ENCODE measurements around the gene GLIPR1L2.
"Not testable (repeated sequence)": the region's sequence is repeated elsewhere in the genome, so short reads cannot be mapped to it uniquely, and the experiment has no call there.

Gene GLIPR1L2

DNA sequence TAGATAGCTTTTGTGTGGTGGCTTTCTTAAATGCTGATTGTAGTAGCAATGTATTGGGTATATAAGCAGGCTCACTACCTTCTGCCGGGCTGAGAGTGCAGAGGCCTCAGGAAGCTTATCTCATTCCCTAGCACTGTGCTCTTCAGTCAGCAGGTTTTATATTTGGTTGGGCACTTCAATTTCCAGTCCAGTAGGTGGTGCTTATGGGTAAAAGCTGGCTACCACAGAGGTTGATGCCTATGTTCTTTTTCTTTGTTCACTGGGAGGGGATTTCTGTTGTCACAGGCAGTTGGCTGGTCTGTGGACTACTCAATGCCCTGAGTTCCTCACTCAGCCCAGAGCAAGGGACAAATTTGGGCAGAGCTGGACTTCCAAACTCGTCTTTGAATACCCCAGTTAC, 46.7 kb downstream of the GLIPR1L2 start:
- no peak for DNase-seq (ENCODE audit: low read depth)

DNA sequence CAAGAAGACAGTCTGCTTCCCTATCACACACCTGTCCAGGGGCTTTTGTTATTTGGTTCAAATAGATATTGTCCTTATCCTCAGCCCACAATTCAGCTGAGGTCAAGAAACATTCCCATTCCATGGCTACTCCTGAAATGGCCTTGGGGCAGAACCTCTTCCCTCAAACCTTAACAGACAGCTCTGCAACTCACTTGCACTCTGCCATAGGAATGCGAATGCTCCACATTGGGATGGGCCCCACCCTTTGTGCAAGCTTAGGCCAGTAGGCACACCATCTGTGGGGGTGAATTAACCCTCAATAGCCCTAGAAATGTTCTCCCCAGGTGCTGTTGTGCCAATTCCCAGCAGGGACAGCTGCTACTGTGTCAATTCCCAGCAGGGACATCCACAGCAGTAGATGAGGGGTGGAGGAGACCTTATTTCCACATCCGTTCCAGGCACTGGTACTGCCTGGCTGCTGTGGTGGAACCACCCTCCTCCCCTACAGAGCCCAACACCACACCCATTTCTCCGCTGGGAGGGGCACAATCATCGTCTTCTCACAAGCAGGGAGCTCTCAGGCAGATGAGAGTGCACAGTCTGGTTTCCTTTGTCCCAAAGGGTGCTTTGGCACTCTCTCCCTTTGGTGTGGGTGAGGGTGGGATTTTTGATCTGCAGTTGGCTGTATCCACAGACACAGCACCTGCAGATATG, 47.3 kb downstream of the GLIPR1L2 start:
- no peak for DNase-seq (ENCODE audit: low read depth)

DNA sequence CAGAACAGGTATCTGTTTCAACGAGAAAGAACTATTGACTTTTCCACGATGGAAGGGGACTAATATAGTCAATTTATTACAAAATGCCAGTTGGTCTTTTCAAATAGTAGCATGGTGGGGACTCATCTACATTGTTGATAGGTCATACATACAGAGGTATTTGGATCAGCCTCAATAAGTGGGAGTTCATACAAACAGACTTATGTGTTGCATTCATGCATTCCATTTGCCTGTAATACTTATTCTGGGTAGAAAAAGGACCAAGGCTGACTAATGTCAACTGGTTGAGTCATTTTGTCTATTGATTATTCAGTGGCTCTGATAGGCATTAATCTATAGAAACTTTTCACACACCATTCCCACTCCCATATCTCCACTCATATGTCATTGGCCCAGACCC, 48.2 kb downstream of the GLIPR1L2 start:
- no peak for DNase-seq (ENCODE audit: low read depth)

DNA sequence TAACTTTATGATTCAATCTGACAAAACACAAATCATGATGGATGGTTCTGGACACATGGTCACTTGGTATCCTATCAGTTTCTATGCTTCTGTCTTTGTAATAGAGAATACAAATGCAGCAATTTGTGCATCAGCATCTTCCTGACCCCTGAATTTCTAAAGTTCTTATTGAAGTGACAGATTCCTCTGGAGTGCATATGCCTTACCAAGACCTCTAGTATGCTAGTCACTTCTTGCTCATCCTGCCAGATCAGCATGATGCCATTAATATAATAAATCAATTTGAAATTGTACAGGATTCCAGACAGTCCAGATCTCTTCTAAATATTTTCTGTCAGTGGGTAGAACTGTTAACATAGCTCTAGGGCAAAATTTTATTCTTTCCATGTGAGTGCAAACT, 49.0 kb downstream of the GLIPR1L2 start:
- DNase-seq (ENCODE audit: low read depth), result no peak

DNA sequence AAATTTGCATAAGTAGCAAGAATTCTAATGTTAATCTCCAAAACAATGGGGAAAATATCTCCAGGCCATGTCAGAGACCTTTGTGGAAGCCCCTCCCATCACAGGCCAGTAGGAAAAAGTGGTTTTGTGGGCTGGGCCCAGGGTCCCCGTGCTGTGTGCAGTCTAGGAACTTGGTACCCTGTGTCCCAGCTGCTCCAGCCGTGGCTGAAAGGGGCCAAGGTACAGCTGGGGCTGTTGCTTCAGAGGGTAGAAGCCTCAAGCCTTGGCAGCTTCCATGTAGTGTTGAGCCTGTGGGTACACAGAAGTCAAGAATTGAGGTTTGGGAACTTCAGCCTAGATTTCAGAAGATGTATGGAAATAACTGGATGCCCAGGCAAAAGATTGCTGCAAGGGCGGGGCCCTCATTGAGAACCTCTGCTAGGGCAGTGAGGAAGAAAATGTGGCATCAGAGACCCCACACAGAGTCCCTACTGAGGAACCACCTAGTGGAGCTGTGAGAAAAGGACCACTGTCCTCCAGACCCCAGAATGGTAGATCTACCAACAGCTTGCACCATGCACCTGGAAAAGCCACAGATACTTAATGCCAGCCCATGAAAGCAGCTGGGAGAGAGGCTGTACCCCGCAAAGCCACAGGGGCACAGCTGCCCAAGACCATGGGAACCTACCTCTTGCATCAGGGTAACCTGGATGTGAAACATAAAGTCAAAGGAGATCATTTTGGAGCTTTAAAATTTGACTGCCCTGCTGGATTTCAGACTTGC, 51.0 kb downstream of the GLIPR1L2 start:
- DNase-seq (ENCODE audit: low read depth), result not testable (repeated sequence)

DNA sequence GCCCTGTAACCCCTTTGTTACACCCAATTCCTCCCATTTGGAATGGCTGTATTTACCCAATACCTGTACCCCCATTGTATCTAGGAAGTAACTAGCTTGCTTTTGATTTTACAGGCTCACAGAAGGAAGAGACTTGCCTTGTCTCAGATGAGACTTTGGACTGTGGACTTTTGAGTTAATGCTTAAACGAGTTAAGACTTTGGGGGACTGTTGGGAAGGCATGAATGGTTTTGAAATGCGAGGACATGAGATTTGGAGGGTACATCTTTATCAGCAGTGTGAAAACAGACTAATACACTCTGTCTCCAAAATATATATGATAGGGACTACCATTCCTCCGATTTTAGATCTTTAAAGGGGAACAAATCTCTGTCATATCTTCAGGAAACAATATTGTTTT, 51.6 kb downstream of the GLIPR1L2 start:
- DNase-seq (ENCODE audit: low read depth), result not testable (repeated sequence)

DNA sequence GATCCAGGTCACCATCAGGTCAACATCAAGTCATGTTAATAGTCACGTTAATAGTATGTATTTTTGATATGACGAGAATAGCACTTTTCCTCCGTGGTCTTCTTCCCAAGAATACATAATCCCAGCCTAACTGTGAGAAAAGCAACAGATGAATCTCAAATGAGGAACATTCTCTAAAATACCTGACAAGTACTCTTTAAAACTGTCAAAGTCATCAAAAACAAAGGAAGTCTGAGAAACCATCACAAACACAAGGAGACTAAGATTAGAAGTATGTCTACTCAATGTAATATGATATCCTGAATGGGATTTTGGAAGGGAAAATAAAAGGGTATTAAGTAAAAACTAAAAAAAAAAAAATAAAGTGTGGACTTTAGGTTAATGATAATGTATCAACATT, 52.8 kb downstream of the GLIPR1L2 start:
- no peak for DNase-seq (ENCODE audit: low read depth)

DNA sequence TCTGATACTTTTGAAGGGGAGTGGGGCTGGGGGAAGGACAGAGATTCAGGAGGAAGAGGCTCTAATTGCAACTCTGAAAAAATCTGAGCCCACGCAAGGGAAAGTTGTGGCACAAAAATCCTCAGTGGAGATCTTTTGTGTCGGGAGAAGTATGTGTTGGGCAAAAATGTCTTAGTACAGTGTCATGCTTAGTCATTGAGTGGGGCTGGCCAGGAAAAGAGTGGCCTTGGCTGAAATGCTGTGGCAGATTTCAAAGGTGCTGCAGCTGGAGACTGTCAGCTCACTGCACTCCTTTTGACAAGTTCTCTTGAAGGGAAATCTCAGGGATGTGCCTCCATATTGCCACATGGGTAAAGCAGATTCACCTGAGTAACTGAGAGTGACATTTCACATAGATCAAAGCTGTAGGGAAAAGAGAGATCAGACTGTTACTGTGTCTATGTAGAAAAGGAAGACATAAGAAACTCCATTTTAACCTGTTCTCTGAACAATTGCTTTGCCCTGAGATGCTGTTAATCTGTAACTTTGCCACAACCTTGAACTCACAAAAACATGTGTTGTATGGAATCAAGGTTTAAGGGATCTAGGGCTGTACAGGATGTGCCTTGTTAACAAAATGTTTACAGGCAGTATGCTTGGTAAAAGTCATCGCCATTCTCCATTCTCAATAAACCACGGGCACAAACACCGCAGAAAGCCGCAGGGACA, 53.7 kb downstream of the GLIPR1L2 start:
- DNase-seq (ENCODE audit: low read depth), result no peak

DNA sequence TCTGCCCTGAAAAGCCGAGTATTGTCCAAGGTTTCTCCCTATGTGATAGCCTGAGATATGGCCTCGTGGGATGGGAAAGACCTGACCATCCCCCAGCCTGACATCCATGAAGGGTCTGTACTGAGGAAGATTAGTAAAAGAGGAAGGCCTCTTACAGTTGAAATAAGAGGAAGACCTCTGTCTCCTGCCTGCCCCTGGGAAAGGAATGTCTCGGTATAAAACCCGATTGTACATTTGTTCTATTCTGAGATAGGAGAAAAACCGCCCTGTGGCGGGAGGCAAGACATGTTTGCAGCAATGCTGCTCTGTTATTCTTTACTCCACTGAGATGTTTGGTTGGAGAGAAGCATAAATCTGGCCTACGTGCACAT, 54.2 kb downstream of the GLIPR1L2 start:
- DNase-seq (ENCODE audit: low read depth), result not testable (repeated sequence)

DNA sequence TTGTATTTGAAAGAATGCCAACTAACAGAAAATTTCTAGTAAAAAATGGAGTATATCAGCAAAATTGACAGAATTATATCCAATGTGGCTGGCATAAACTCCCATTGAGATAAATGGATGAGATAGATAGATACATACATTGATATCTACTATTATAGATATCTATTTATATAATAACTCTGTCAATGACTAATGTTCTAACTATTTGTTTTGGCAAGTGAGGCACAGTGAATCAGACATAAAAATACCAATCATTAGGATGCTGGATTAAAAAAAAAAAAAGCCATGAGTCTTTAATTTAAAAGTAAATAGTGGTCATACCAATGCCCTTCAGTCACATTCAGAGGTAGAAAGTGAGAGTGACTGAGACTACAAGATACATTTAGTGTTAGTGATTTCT, 56.0 kb downstream of the GLIPR1L2 start:
- no peak for DNase-seq (ENCODE audit: low read depth)

DNA sequence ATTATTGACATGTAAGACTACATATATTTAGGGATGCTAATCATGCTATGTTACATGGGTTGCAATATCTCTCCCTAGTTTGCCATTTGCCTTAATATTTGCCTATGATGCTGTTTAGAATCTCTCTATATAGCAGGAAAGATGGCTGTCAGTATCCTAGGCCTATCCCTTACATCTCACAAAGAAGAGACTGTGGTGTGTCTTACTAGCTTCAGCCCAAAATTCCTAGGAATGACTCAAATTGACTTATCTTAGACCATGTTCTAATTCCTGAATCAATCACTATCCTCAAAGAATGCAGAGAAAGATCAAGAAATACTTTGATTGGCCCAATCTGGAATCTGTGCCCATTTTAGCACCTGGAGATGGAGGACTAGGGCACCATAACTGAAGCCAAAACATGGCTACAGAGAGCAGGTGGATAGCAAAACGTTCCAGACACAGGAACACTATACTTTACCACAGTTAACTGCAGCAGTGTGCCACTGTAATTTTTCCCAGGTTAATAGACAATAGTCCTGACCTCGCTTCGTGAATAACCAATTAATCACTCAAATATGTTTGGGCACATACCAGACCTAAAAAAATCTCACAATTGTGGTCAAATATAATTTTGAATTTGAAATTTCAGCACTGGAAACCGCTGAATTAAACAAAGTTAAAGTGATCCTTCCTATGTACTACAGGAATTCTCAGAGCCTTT, 57.0 kb downstream of the GLIPR1L2 start:
- no peak for DNase-seq (ENCODE audit: low read depth)

DNA sequence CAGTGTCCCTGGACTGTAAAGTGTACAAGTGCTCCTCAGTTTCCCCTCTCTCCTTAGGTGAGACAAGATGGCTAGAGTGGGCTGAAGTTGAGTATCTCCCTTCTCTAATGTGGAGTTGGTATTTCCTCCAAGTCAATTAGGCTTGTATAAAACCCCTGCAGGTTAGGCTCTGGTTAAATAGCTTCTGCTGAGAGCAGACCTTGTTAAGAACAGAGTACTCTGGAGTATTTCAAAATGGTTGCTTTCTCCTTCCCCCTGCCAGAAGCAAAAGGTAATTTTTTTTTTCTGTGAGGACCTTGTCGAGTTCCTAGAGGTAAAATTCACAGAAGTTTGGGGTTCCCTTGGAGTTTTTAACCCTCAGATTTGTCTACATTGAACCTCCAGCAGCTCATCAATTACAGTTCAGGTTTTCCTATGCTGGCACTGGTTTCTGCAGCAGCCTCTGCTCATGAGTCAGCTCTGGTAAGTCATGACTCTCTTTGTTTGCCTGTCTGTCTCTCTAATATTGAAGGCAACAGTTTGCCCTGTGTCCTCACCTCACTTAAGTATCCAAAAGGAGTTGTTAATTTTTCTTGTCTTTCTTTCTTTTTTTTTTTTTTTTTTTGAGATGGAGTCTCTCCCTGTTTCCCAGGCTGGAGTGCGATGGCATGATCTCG, 61.9 kb downstream of the GLIPR1L2 start:
- DNase-seq (ENCODE audit: low read depth), result no peak

DNA sequence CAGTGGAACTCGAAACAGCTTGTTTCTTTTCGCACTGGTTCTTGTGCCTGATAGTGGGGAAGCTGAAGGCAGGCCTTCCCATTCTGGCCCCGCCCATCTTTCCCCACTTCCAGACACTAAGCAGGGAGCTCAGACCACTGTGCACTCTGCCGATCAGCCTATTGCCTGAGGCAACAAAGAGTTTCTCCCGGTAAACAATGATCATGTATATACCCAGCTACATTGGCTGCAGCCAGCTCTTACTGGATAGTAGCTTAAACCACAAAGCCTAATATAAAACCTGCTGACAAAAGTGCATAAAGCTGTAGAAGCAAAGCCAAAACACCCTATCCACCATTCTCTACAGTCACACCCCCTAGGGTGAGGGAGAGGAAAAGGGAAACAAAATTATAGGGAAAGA, 65.0 kb downstream of the GLIPR1L2 start:
- DNase-seq (ENCODE audit: low read depth), result no peak

DNA sequence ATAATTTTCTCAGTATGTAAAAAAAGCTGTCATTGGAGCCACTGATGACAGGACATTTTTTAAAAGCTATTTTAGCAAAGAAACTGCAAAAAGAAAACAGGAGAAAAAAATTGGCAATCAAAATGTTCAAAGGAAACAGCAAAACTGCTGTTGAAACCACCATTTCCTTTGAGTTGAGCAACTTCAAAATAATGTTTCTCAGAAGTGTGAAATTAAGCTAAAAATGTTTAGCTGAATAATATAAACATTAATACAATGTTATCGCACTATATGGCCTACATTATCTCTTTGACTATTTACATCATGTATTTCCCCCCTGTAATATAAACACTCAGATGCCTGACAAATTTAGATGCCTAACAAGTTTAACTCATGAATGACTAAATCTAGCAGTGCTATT, 66.3 kb downstream of the GLIPR1L2 start:
- no peak for DNase-seq (ENCODE audit: low read depth)

DNA sequence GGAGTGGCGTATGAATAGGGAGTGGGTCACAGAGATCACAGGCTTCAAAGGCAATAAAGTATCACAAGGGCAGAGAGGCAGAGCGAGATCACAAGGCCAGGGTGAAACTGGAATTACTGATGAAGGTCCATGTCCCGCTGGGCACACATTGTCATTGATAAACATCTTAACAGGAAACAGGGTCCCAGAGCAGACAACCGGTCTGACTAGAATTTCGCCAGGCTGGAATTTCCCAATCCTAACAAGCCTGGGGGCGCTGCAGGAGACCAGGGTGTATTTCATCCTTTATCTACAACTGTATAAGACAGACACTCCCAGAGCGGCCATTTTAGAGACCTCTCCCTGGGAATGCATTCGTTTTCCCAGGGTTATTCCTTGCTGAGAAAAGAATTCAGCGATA, 67.0 kb downstream of the GLIPR1L2 start:
- not testable (repeated sequence) for DNase-seq (ENCODE audit: low read depth)

DNA sequence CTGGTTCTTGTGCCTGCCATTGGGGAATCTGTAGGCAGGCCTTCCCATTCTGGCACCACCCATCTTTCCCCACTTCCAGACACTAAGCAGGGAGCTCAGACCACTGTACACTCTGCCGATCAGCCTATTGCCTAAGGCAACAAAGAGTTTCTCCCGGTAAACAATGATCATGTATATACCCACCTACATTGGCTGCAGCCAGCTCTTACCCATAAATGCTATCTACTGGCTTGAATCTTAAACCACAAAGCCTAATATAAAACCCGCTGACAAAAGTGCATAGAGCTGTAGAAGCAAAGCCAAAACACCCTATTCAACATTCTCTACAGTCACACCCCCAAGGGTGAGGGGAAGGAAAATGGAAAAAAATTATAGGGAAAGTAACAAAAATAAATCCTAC, 68.9 kb downstream of the GLIPR1L2 start:
- DNase-seq (ENCODE audit: low read depth), result no peak

DNA sequence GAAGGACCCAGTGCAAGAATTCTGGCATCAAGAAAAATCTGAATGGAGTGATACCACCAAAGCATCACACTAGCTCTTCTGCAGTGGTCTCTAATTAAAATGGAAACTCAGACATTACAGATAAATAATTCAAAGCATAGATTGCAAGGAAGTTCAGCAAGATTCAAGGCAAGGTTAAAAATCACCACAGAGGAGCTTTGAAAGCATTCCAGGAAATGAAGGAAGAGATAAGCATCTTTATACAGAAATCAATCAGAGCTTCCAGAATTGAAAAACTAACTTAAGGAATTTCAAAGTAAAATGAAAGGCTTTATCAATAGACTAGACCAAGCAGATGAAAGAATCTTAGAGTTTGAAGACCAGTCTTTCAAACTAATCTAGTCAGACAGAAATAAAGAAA, 69.3 kb downstream of the GLIPR1L2 start:
- no peak for DNase-seq (ENCODE audit: low read depth)

DNA sequence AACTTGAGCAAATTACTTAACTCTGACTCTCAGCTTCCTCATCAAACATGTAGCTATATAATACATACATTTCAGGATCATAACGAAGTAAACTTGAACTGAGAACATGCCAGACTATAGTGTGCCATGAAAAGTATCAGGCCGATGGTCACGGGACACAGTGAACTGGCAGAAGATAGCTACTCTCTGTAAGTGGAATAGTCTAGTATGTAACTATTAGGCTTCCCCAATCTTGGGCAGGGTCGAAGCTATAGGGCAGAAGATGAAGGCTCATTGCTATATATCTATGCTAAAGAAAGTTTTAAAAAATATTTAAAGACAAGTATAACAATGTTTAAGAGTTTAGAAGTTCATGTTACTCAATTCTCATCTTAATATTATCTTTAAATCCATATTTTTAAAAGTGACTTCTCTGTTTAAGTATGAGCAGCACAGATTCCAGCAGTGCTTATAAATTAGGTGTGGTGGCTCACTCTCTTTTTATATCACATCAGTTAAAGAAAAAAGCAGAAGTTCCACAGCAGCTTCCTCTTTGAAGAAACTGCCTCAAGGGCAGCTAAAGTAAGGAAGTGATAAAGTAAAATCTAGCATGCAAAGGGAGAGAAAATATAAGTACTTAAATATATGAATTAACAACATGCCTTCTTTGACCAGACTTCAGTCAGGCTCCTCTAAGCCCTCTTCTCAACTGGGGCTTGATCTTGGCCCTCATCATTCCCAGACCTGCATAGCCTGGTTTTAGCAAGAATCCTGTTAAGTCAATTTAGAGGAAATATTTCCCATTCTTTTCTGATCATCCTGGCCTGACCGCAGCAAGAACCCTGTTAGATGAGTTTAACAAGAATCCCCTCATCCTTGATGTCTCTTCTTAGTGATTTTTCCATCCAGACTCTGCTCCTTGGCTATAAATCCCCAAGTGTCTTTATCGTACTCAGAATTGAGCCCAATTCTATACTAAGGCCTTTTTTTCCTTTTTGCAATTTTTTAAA, 81.3 kb downstream of the GLIPR1L2 start:
- no peak for DNase-seq (ENCODE audit: low read depth)

DNA sequence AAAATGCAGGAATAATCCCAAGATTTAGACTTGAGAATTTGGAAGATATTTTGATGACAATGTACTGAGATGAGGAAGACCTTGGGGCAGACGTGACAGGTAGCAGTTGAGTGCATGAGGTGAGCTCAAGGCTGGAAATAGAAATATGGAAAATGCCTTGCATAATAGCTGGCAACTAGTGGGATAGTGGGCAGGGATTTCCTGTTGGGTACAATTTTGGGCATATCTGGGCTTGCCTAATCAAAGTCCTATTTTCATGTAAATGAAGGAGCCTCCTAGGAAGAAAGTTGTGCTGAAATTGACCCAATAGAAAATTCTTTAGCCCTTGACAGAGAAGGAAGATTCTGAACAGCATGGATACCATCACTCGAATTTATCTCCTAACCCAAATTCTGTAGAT, 83.2 kb downstream of the GLIPR1L2 start:
- DNase-seq (ENCODE audit: low read depth), result no peak

DNA sequence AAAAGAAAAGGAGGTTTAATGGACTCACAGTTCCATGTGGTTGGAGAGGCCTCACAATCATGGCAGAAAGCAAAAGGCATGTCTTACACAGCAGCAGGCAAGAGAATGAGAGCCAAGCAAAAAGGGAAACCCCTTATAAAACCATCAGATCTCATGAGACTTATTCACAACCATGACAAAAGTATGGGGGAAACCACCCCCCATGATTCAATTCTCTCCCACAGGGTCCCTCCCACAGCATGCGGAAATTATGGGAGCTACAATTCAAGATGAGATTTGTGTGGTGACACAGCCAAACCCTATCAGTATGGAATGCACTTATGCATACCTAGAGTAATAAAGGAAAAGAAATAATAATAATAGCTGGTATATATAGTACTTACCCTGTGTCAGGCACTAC, 85.2 kb downstream of the GLIPR1L2 start:
- no peak for DNase-seq (ENCODE audit: low read depth)

DNA sequence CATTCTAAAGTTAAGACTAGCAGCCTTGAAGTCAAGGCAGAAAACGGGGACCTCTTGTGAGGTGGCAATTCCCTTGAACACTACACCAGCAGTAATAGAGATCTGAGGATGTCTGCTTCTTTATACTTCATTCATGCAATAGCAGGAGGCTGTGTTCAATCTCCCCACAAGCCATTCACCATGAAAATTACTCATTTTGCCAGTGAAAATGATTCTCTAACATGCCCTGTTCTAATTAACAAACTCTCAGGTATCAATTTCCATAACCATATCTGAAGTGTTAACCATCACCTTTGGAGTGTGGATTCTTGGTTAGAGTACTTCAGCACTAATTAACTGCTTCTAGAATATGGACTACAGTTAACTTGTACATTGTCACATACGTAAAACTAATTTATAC, 86.2 kb downstream of the GLIPR1L2 start:
- no peak for DNase-seq (ENCODE audit: low read depth)

Data from activated T-cell treated with anti-CD3 and anti-CD28 coated beads for 1 hour (primary cell).